GM18499 (cell line): Measurements from ENCODE around the gene PMFBP1.

Experiments used
- ATAC-seq: cut with Tn5 transposase; IDR thresholded peaks from one replicate; pipeline ENCODE4 v1.9.1; 2021; ENCODE audit warnings: moderate number of reproducible peaks; ENCODE audit not compliant: insufficient read depth, unreplicated experiment

Gene PMFBP1

GRCh38 chr16:72189865-72190371 lies 18.0 kb upstream of the PMFBP1 start:
- ATAC-seq = no peak

- ATAC-seq = no peak
Observed at GRCh38 chr16:72188541-72188940, 16.6 kb upstream of the PMFBP1 start.

GRCh38 chr16:72187551-72187950 lies 15.6 kb upstream of the PMFBP1 start:
- no peak for ATAC-seq

GRCh38 chr16:72182976-72183375 lies 11.0 kb upstream of the PMFBP1 start:
- ATAC-seq = no peak

- ATAC-seq = no peak
Observed at GRCh38 chr16:72179204-72179970, 7.4 kb upstream of the PMFBP1 start.

- no peak for ATAC-seq
Observed at GRCh38 chr16:72174726-72175125, 2.8 kb upstream of the PMFBP1 start.

GRCh38 chr16:72173997-72174396 lies 2.0 kb upstream of the PMFBP1 start:
- no peak for ATAC-seq

GRCh38 chr16:72171236-72171635 lies 719 bp downstream of the PMFBP1 start:
- ATAC-seq = no peak

GRCh38 chr16:72169708-72170107 lies 2.2 kb downstream of the PMFBP1 start:
- ATAC-seq = no peak

GRCh38 chr16:72168365-72168764 lies 3.6 kb downstream of the PMFBP1 start:
- ATAC-seq = no peak

GRCh38 chr16:72166954-72167561 lies 4.9 kb downstream of the PMFBP1 start:
- ATAC-seq = no peak

GRCh38 chr16:72166151-72166550 lies 5.8 kb downstream of the PMFBP1 start:
- no peak for ATAC-seq

- ATAC-seq = no peak
Observed at GRCh38 chr16:72164691-72165090, 7.3 kb downstream of the PMFBP1 start.

GRCh38 chr16:72162105-72162692 lies 9.8 kb downstream of the PMFBP1 start:
- ATAC-seq = no peak

GRCh38 chr16:72159801-72160200 lies 12.2 kb downstream of the PMFBP1 start:
- ATAC-seq = no peak

GRCh38 chr16:72159386-72159785 lies 12.6 kb downstream of the PMFBP1 start:
- no peak for ATAC-seq

- no peak for ATAC-seq
Observed at GRCh38 chr16:72149676-72150464, 22.1 kb downstream of the PMFBP1 start.

GRCh38 chr16:72142476-72142875 lies 29.5 kb downstream of the PMFBP1 start:
- ATAC-seq = no peak

GRCh38 chr16:72139908-72140307 lies 32.0 kb downstream of the PMFBP1 start:
- no peak for ATAC-seq

GRCh38 chr16:72138064-72138572 lies 33.8 kb downstream of the PMFBP1 start:
- ATAC-seq = no peak
